ENCODE results near the gene CLTCL1.

GRCh38 chr22:19199479-19199878 is 92.0 kb downstream of the CLTCL1 start:
- TF ChIP-seq CTCF (IDR thresholded peaks at IDR 0.05) (no peak), EP300 (IDR thresholded peaks at IDR 0.05) (no peak)
